GM13977 (cell line): Measurements from ENCODE around the gene CRY1.

ENCODE experiments used
- DNase-seq: peaks from one replicate; pipeline ENCODE4 v3.0.0; 2012; ENCODE audit warnings: low spot score
- CTCF ChIP-seq: IDR thresholded peaks from 2 replicates; pipeline ENCODE4 v1.5.1; 2012; ENCODE audit warnings: mild to moderate bottlenecking, control low read depth; ENCODE audit not compliant: insufficient read depth; ENCODE audit errors: extremely low read depth, missing control alignments
- in situ Hi-C: fragments of 300-500 bp; cut with MboI; formaldehyde crosslinking; loops from one replicate; pipeline ENCODE4 v1.12.0; 2022; ENCODE audit warnings: low sequenced_read_pairs, low pct_unique_long_range_greater_than_20kb, mixed read lengths, inconsistent platforms; ENCODE audit not compliant: unreplicated experiment

CRY1 gene

GRCh38 chr12:107057071-107057834 is 36.1 kb downstream of the CRY1 start:
- DNase-seq = no peak
- TF ChIP-seq CTCF = no peak
- in situ Hi-C loops = no loop called here

DNA sequence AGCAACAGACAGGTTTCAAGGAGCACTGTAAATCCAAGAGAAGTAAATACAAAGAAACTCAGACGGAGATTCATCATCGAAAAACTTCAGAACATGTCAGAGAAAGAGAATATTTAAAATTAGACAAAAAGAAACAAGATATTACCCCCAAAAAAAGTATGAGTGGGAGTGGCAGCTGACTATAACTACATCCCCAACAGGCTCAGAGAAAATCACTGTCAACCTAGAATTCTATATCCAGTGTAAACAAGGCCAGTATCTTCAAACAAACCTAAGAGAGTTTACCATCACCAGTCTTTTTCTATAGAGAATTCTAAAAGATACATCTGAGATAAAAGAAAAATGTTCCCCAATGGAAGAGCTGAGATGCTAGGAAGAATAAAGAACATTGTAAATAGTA is 39.6 kb downstream of the CRY1 start:
- DNase-seq = no peak
- in situ Hi-C loops = no loop called here
- no peak for TF ChIP-seq CTCF

GRCh38 chr12:107045186-107045585 is 48.2 kb downstream of the CRY1 start:
- in situ Hi-C loops = no loop called here
- TF ChIP-seq CTCF = no peak
- DNase-seq = no peak

DNA sequence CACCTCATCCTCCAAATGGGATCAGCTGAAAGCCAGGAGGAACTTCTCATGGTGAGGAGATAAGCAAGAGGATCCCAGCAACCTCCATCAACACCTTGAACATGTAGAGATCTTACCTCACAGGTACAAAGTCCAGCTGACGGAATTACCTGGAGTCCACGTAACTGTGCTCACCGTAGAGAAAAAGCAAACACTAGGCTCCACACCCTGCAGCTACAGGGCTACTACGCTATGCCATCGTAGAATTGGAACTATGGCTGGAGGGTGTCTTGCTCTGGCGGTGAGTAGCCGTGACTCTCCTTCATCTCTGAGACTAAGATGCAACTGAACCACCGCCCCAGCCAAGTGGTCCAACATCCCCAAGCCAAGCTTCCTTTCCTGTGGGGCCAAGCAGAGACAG is 50.5 kb downstream of the CRY1 start:
- no peak for TF ChIP-seq CTCF
- in situ Hi-C loops = no loop called here
- no peak for DNase-seq

DNA sequence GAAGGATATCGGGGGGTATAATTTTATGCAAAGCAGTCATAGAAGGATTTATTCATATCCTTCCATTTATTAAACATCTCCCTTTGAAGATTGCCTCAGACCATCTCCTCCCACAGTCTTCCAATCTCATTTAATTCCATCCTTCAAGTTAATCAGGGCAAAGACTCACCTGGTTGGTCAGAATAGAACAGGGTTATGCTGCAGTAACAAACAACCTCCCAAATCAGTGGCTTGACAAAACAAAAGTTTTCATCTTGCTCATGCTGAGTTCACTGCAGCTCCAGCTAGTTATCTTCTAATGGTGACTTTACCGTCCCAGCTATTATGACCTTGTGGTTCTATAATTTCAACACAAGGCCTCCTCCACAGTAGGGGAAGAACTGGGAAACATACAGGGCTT is 57.6 kb downstream of the CRY1 start:
- no peak for DNase-seq
- in situ Hi-C loops = no loop called here

More for the DNA sequence above, 57.6 kb downstream of the CRY1 start:
- TF ChIP-seq CTCF = no peak
